Stimulated activated naive CD4-positive, alpha-beta T cell treated with Interleukin-2 at 50 U/mL for 16 hours (primary cell): ENCODE data around the gene KAT8.
"Not testable (repeated sequence)": the region's sequence is repeated elsewhere in the genome, so short reads cannot be mapped to it uniquely, and the experiment has no call there.

ENCODE experiments used
- DNase-seq: peaks from one replicate; lab custom pipeline; 2025; lab: John Stamatoyannopoulos, UW

Gene KAT8

GRCh38 chr16:31083981-31084380 is 33.5 kb upstream of the KAT8 start:
- no peak for DNase-seq

DNA sequence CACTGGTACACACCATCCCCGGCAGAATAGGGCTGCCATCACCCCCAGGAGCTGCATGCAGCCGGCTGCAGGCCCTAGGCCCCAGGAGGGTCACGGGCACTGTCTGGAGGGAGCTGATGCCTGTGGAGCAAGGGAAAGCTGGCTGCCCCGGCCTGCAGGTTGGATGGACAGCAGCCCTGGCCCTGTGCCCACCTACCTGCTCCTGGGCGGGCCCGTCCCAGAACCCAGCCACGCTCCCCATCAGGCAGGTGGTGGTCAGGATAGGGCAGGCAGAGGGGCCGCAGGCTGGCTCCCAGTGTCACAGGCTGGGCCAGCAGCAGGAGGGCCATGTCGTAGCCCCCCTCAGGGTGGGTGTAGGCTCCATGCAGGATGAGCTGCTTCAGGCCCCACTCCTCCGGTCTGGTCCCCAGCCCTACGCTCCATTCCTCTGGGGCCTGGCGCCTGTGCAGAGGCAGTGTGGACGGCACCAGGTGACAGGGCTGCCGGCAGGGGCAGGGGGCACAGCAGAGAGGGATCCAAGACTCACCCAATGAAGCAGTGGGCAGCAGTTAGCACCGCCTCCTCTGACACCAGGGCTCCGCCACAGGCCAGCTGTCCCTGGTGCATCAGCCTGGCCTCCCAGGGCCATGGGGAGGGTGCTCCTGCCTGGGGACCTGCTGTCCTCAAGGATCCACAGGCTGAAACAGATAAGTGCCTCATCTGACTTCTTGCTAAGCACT is 32.7 kb upstream of the KAT8 start:
- no peak for DNase-seq

DNA sequence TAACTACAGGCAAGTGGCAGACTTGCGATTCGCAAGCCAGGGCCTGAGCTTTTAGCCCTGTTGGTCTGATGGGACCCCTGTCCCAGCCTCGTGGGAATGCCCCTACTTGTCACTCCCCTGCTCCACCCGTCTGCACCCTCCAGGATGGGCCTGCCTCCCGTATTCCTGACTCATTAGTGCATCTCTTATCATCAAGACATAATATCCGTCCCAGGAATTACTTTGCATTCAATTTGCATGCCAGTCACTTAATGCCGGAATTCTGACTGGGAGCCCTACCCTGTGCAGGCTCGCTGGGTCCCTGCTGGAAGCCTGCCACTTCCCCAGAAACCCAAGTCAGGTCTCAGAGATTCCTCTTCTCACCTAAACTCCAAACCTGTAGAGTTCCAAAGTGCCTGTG is 32.1 kb upstream of the KAT8 start:
- DNase-seq = no peak

GRCh38 chr16:31085873-31086628 is 31.4 kb upstream of the KAT8 start:
- DNase-seq = no peak

- DNase-seq = no peak
Measured at GRCh38 chr16:31086629-31086906, 30.9 kb upstream of the KAT8 start.

DNA sequence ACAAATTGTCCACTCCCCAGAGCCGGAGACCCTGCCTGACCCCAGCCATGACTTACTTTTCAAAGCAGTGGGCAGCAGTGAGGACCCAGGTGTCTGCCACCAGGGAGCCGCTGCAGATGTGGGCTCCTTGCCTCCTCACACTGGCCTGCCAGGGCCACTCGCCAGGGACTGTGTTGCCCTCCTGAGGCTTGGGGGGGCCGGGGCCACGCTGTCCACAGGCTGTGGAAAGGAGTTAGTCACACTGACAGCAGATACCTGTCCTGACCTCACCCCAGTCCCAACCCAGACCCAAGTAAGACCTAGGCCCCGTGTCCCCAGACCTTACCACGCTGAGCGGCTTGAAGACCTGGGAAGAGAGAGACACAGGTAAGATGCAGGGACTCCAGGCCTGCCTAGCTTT is 30.0 kb upstream of the KAT8 start:
- no peak for DNase-seq

DNA sequence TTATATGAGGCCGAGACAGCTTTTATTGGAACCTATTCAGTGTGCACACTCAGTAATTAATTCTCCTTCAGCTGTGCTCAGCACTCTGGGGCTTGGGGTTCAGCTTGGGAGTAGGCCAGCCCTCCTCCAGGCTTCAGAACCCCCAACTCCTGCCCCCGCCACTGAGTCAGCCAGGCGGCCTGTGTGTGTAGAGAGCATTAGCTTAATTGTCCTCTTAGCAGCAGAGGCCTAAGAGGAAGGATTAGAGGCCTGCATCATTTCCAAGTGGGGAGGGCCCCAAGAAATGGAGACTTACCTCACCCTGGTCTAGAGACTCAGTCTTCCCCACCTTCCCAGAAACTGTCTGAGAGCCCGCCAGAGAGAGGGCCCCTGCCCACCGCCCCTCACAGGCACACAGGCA is 29.5 kb upstream of the KAT8 start:
- DNase-seq = no peak

DNA sequence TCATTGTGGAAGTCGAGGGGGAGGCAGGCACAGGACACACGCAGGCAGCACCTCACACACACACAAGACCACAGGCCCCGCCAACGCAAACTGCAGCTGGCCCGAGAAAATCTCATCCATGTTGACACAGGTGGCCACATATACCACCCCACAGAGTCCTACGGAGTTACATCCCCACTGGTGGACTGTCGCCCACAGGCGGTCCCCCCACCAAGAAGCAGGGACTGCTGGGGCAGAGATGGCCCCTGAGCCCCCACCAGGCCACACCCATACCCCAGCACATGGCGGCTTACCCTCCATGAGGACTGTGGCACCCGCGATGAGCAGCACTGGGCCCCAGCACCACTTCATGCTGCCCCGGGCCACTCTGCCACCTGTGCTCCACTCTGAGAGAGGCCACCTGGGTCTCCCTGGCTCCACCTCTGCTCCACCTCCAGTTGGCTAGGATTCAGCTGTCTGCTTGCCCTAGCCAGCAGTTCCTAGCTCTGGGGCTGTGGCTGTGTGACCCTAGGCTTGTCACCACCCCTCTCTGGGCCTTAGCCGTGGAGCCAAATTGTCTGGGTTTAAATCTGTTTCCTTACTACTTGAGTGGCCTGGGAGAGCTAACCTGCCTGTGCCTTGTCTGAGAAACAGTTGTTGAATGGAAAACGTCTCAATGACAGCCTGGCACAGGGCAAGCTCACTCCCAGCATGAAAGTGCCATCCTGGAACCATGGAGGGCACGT is 28.8 kb upstream of the KAT8 start, which contains the start of gene PRSS53:
PRSS53 (minus strand) TSS at position 485 of the 725 bp plus-strand sequence; CDS start at position 351, 134 bp downstream.
- no peak for DNase-seq

DNA sequence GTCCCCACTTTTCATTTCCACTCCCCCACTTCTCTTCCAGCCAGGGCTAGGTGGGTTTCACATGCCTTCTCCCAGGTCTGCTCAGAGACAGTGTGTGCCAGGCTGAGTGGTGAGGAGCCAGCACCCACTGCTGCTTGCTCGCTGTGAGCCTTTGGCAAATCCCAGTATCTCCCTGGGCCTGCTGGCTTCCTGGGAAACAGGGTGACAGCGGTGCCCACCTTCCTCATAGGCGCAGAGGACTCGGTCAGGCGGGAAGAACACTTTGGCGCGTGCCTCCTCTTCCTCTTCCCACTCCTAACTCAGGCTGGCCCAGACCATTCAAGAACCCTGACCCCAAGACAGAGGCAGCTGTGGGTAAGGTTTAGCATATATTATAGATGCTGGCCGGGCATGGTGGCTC is 28.3 kb upstream of the KAT8 start:
- DNase-seq = no peak

GRCh38 chr16:31090540-31090939 is 26.9 kb upstream of the KAT8 start:
- no peak for DNase-seq

GRCh38 chr16:31092330-31092729 is 25.1 kb upstream of the KAT8 start:
- DNase-seq = no peak

DNA sequence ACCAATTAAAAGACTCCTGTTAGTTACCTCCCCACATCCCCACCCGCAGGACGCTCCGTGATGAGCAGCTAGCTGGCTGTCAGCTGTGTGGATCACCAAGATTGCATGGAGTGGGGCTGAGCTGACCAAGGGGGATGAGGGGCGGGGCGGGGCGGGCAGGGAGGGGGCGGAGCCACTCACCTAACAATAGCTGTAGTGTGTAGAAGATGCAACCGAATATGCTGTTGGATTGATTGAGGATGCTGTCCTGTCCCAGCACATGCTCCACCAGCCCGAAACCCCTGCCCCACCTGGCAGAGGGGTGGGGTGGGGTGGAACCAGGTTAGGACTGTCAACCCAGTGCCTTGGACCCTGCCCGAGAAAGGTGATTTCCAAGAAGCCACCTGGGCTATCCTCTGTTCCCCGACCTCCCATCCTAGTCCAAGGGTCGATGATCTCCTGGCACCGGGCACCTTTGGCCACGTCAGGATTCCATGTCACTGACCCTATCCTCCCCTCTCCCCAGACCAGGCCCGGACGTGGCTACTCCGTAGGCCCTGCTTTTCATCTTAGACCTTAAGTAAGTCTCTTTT is 24.2 kb upstream of the KAT8 start:
- DNase-seq = no peak

DNA sequence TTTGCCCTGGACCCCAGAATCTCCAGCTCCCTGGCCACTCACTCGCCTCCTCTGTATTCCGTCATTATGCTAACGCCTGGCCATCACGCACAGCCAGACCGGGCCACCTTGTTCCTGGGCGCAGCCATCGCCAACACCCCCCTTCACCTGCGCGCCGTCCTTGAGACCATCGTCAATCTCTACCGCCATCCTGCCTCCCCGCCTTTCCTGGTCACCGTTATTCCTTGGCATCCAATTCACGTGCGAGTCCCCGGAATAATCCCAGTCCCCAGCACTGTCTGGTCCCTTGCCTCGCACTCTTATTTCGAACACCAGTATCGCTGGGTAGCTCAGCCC is 23.4 kb upstream of the KAT8 start:
- no peak for DNase-seq

DNA sequence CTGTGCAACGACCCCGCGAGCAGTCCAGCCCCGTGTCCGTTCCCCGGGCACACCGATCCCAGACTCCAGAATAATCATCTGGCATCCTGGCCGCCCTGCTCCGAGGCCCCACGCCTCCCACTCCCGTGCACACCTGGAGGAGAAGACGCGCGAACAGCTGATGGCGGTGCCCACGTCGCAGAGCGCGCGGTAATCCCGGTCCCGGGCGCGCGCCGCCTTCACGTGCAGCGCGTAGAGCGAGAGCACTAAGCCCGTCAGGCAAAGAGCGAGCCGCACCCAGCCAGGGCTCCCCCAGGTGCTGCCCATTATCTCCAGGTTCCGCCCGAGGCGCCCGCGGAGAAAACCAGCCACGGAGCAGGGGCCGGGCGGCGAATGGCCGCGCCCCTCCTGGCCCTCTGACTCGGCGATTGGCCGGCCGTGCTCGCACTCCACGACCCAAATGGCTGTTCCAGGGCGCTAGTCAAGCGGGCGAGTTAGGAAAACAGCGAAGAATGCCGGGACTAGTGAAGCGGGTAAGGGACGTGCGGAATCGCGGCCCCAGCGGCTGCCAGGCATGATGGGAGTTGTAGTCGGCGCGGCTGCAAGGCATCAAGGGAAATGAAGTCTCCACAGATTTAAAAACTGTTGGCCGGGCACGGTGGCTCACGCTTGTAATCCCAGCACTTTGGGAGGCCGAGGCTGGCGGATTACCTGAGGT is 22.9 kb upstream of the KAT8 start, which contains the start of gene VKORC1:
VKORC1 (minus strand) TSS at position 374 of the 697 bp plus-strand sequence; CDS start at position 306, 68 bp downstream.
- peak; percentile 90 for DNase-seq

DNA sequence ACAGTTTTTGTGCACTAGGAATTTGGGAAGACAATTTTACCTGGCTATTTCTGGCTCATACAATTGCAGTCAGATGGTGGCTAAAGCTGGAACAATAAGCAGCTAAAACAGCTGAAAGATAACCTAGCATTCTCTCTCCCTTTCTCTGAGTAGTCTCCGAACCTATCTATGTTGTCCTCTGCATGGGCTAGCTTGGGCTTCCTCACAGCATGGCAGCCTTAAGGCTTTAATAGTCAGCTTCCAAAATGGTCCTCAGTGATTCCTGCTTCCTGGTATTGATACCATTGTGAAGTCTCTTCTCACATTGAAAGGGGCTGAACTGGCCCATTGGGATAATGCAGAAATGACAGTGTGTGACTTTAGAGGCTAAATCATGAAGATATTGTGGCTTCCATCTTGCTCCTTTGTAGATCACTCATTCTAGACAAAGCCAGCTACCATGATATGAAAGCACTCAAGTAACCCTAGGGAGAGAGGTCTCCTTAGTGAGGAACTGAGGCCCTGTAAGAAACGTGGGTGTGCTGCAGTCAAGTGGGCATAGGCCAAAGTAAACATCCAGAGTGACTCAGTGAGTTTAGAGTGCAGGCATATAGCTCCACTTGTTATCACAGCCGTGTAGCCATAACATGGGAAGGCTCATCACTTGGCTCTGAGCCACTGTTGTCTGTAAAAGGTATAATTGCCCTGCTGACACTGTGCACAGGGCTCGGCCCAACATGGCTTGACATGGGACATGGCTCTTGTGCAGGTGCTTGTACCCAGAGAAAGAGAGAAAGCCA is 17.4 kb upstream of the KAT8 start:
- no peak for DNase-seq

DNA sequence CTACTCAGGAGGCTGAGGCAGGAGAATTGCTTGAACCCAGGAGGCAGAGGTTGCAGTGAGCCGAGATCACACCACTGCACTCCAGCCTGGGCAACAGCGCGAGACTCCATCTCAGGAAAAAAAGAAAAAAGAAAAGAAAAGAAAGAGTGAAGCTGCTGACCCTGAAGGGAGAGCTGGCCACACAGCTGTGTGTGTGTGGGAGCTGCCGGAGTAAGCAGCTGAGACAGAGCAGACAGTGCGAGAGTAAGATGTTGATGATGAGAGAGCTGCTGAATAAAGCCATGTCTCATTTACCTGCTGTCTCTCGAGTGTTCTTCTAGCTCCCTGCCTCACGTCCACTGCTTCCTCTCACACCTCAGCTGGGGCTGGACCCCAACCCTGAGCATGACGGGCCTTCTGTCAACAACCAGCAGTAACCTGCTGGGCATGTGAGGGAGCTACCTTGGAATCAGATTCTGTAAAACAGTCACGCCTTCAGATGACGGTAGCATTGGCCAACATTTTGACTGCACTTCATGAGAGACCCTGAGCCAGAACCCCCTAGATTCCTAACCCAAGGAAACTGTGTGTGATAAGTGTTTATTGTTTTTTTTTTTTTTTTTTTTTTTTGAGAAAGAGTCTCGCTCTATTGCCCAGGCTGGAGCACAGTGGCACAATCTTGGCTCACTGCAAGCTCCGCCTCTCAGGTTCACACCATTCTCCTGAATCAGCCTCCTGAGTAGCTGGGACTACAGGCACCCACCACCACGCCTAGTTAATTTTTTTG is 16.4 kb upstream of the KAT8 start:
- DNase-seq = not testable (repeated sequence)

- peak; percentile 60 for DNase-seq
Measured at GRCh38 chr16:31105677-31106213, 11.7 kb upstream of the KAT8 start.

DNA sequence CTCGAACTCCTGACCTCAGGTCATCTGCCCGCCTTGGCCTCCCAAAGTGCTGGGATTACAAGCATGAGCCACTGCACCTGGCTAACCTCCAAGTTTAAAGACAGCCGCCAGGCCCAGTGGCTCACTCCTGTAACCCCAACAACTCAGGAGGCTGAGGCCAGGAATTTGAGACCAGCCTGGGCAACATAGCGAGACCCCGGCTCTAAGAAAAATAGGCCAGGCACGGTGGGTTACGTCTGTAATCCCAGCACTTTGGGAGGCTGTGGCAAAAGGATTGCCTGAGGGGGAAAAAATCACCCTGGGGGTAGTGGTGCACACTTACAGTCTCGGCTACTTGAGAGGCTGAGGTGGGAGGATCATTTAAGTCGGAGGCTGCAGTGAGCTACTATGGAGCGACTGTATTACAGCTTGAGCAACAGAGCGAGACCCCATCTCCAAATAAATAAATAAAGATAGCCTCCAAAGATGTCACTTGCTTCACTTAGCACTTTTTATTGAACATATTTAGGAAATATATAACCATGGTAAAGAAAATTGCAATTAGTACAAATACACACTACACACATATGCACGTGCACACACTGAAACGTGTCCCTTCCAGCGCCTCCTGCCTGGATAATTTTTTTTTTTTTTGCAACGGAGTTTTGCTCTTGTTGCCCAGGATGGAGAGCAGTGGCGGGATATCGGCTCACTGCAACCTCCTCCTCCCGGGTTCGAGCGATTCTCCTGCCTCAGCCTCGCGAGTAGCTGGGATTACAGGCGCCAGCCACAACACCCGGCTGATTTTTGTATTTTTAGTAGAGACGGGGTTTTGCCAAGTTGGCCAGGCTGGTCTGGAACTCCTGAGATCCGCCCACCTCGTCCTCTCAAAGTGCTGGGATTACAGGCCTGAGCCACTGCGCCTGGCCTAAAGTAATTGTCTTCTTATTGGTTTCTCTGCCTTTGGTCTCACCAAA is 10.7 kb upstream of the KAT8 start:
- no peak for DNase-seq

DNA sequence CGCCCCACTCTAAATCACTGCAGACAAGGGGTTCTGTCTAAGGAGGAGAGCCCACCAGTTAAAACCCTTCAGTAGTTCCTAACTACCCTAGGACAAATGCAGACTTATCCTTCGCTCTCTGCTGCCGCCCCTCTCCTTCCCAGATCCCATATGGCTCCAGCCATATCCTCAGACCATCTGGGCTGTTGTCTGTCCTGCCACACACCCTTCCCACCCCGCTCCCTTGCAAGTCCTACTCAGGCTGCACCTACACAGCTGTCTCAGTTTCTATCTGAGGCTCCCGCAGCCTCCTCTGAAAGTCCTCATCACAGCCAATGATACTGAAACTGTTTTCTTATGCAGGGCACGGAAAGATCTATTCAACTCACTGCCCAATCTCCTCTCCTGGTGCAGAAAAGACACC is 10.0 kb upstream of the KAT8 start:
- DNase-seq = peak; percentile 15
